ENCODE measurements around the gene HOXC5. TPM values are rescaled to one million over a fixed set of nuclear protein-coding genes. Genes with fewer than 3 reads are reported as not detected.

The HOXC5 gene
- total RNA-seq, 1 experiment from 2014 or later: not detected

GRCh38 chr12:54015018-54015931, 17.6 kb upstream of the HOXC5 start:
- Histone ChIP-seq H2BK20ac (ENCODE audit: low read depth, low read length, poor library complexity, severe bottlenecking) (no peak overlapping the region), H3K27me3 (ENCODE audit: insufficient read depth, low read length) (peaks cover 91% of the 10 kb centered on the region), H3K14ac (ENCODE audit: insufficient read depth, low read length) (no peak overlapping the region), H3K27ac (ENCODE audit: insufficient read length, low read depth, low read length) (no peak overlapping the region), H4K5ac (ENCODE audit: insufficient read length, low read depth, low read length) (no peak overlapping the region), H4K20me1 (ENCODE audit: control insufficient read depth, insufficient read depth, insufficient read length) (no peaks in the 10 kb centered on the region), H3K9me3 (ENCODE audit: control insufficient read depth, low read depth, low read length) (no peaks in the 10 kb centered on the region), H3K18ac (ENCODE audit: insufficient read length, low read depth, low read length) (no peak overlapping the region), H3K4me1 (ENCODE audit: insufficient read depth, low read length) (no peaks in the 10 kb centered on the region), H3K56ac (ENCODE audit: insufficient read length, low read depth, low read length) (no peak overlapping the region), H3K4me2 (ENCODE audit: insufficient read depth, insufficient read length, low read length) (no peak overlapping the region), H3K4ac (ENCODE audit: low read depth, low read length) (no peak overlapping the region), H3K9ac (ENCODE audit: extremely low read depth, insufficient read length, low read length) (no peak overlapping the region), H2BK120ac (ENCODE audit: low read depth, low read length, poor library complexity, severe bottlenecking) (no peak overlapping the region), H2BK15ac (ENCODE audit: low read depth, low read length) (no peak overlapping the region), H3K23ac (ENCODE audit: insufficient read length, low read depth, low read length) (no peak overlapping the region), H2BK5ac (ENCODE audit: insufficient read length, low read length) (no peak overlapping the region), H4K8ac (replicated peaks; ENCODE audit: insufficient read length, low read depth, low read length) (no peak overlapping the region), H3T11ph (ENCODE audit: low read length) (no peak overlapping the region), H3K79me1 (ENCODE audit: insufficient read depth, low read depth, low read length, poor library complexity, severe bottlenecking) (no peaks in the 10 kb centered on the region), H2AFZ (ENCODE audit: low read length) (no peak overlapping the region), H4K91ac (ENCODE audit: insufficient read length, low read depth, low read length) (no peak overlapping the region), H2AK5ac (ENCODE audit: insufficient read length, low read length) (no peak overlapping the region), H2BK12ac (ENCODE audit: insufficient read length, low read depth, low read length) (no peak overlapping the region), H3K79me2 (ENCODE audit: insufficient read depth, low read length) (no peaks in the 10 kb centered on the region), H3K23me2 (ENCODE audit: insufficient read length, low read depth, low read length, poor library complexity, severe bottlenecking) (peaks cover 10% of the 10 kb centered on the region)
- Mint-ChIP-seq H3K27ac (no peak overlapping the region; a peak in 1 of 7 replicates), H3K4me3 (no peak overlapping the region), H3K36me3 (ENCODE audit: insufficient read depth in 1 of 3, low read depth in 3 of 3) (no peaks in the 10 kb centered on the region), H3K27me3 (ENCODE audit: low read depth) (peaks cover 100% of the 10 kb centered on the region), H3K4me1 (peaks cover 10 to 35% of the 10 kb centered on the region in 2 experiments), H3K9me3 (peaks cover 0 to 2% of the 10 kb centered on the region in 2 experiments; a peak in 1 of 5 replicates)
- WGBS (ENCODE audit: extremely low coverage, insufficient read length, low lambda C conversion rate): no CpG with 5 or more reads among the region's 23 CpGs
- no peak for TF ChIP-seq CTCF (conservative IDR thresholded peaks at IDR 0.05)
- no peak for DNase-seq
